ENCODE data around the gene DNAI4.

DNA sequence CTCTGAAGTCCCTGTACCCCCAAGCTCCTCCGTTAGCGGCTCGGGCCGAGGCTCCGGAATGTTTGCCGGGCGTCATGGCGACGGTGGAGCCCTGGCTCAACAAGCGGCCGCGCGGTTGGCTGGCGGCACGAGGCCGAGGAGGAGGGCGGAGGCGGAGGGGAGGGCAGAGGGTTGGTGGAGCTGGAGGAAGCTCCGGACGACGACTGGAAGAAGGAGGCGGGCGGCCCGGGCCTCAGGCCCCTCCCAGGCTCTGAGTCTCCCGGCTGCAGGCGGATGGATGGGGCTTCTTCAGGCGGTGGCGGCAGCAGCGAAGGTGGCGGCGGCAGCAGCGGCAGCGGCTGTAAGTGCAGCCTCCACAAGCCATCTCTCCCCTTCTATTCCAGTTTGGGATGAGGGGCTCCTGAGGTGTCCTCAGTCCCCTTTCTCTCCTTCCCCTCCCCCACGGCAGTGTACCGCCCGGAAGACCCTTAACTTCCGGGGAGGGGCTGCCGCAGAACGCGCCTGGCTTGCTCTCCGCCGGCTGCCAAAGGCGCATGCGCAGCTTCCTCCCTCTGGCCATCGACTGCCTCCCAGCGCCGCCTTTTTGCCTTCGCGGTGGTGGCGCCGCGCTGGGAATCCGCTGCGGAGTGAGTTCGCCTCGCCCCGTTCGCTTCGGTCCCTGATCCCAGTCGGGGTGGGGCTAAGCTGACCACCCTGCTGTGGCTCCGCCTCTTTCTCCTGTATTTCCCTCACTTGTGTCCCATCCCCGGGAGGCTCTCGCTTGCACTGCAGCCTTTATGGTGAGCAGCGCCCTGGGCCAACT is at the start of gene DNAI4, which contains the start of gene MIER1:
- peak; percentile 21 for TF ChIP-seq CTCF (IDR thresholded peaks at IDR 0.05; ENCODE audit: low read depth, low read length)
- no peak for TF ChIP-seq EZH2phosphoT487 (IDR thresholded peaks at IDR 0.05; ENCODE audit: low read depth)

Data from OCI-LY3 (cell line).